ENCODE results near the gene ZNF84.

The ZNF84 gene

GRCh38 chr12:133105620-133106019 is 68.3 kb downstream of the ZNF84 start:
- Histone ChIP-seq H3K4me2 (ENCODE audit: low read length) (no peak overlapping the region), H3K36me3 (replicated peaks; ENCODE audit: low read depth, low read length) (peaks cover 96% of the 10 kb centered on the region), H3K9ac (ENCODE audit: low read length) (no peak overlapping the region), H3K4me1 (ENCODE audit: low read length) (no peaks in the 10 kb centered on the region), H3K4me3 (ENCODE audit: low read length) (no peak overlapping the region), H3K9me3 (ENCODE audit: insufficient read depth, low read length) (peaks cover 89% of the 10 kb centered on the region), H3K79me2 (ENCODE audit: low read length) (no peaks in the 10 kb centered on the region), H4K20me1 (ENCODE audit: insufficient read depth, low read length) (no peaks in the 10 kb centered on the region), H2AFZ (ENCODE audit: low read depth, low read length) (no peak overlapping the region), H3K27ac (ENCODE audit: low read length) (no peak overlapping the region), H3K27me3 (ENCODE audit: low read depth, low read length) (no peaks in the 10 kb centered on the region)
- TF ChIP-seq CTCF (IDR thresholded peaks at IDR 0.05; ENCODE audit: low read depth, low read length) (no peak), EZH2phosphoT487 (IDR thresholded peaks at IDR 0.05; ENCODE audit: low read depth) (no peak)

- Histone ChIP-seq H3K9me3 (ENCODE audit: insufficient read depth, low read length) (peaks cover 87% of the 10 kb centered on the region), H3K36me3 (replicated peaks; ENCODE audit: low read depth, low read length) (peaks cover 90% of the 10 kb centered on the region)
Observed at GRCh38 chr12:133106253-133106652, 68.9 kb downstream of the ZNF84 start.

GRCh38 chr12:133107121-133107520 is 69.8 kb downstream of the ZNF84 start:
- Histone ChIP-seq H3K4me3 (ENCODE audit: low read length) (no peak overlapping the region), H3K9ac (ENCODE audit: low read length) (no peak overlapping the region), H3K9me3 (ENCODE audit: insufficient read depth, low read length) (peaks cover 83% of the 10 kb centered on the region), H3K27me3 (ENCODE audit: low read depth, low read length) (no peaks in the 10 kb centered on the region), H3K36me3 (replicated peaks; ENCODE audit: low read depth, low read length) (peaks cover 86% of the 10 kb centered on the region), H3K4me1 (ENCODE audit: low read length) (no peaks in the 10 kb centered on the region), H4K20me1 (ENCODE audit: insufficient read depth, low read length) (no peaks in the 10 kb centered on the region), H3K79me2 (ENCODE audit: low read length) (no peaks in the 10 kb centered on the region), H2AFZ (ENCODE audit: low read depth, low read length) (no peak overlapping the region), H3K4me2 (ENCODE audit: low read length) (no peak overlapping the region), H3K27ac (ENCODE audit: low read length) (no peak overlapping the region)
- TF ChIP-seq CTCF (IDR thresholded peaks at IDR 0.05; ENCODE audit: low read depth, low read length), result no peak
- no peak for TF ChIP-seq EZH2phosphoT487 (IDR thresholded peaks at IDR 0.05; ENCODE audit: low read depth)

More at GRCh38 chr12:133106253-133106652, 68.9 kb downstream of the ZNF84 start:
- no peak overlapping the region for H3K9ac ChIP-seq (ENCODE audit: low read length)
- H2AFZ ChIP-seq (ENCODE audit: low read depth, low read length), result no peak overlapping the region
- TF ChIP-seq EZH2phosphoT487 (IDR thresholded peaks at IDR 0.05; ENCODE audit: low read depth), result no peak
- TF ChIP-seq CTCF (IDR thresholded peaks at IDR 0.05; ENCODE audit: low read depth, low read length), result no peak
- no peaks in the 10 kb centered on the region for H3K27me3 ChIP-seq (ENCODE audit: low read depth, low read length)
- H3K4me1 ChIP-seq (ENCODE audit: low read length), result no peaks in the 10 kb centered on the region
- no peaks in the 10 kb centered on the region for H3K79me2 ChIP-seq (ENCODE audit: low read length)
- H3K4me2 ChIP-seq (ENCODE audit: low read length), result no peak overlapping the region
- H3K4me3 ChIP-seq (ENCODE audit: low read length), result no peak overlapping the region
- no peaks in the 10 kb centered on the region for H4K20me1 ChIP-seq (ENCODE audit: insufficient read depth, low read length)
- H3K27ac ChIP-seq (ENCODE audit: low read length), result no peak overlapping the region

GRCh38 chr12:133108150-133108549 is 70.8 kb downstream of the ZNF84 start:
- peaks cover 77% of the 10 kb centered on the region for H3K36me3 ChIP-seq (replicated peaks; ENCODE audit: low read depth, low read length)
- H3K4me3 ChIP-seq (ENCODE audit: low read length), result no peak overlapping the region
- no peaks in the 10 kb centered on the region for H3K27me3 ChIP-seq (ENCODE audit: low read depth, low read length)
- no peaks in the 10 kb centered on the region for H3K79me2 ChIP-seq (ENCODE audit: low read length)
- no peak overlapping the region for H3K9ac ChIP-seq (ENCODE audit: low read length)
- no peak overlapping the region for H2AFZ ChIP-seq (ENCODE audit: low read depth, low read length)
- H3K4me2 ChIP-seq (ENCODE audit: low read length), result no peak overlapping the region
- no peaks in the 10 kb centered on the region for H3K4me1 ChIP-seq (ENCODE audit: low read length)
- H3K27ac ChIP-seq (ENCODE audit: low read length), result no peak overlapping the region
- TF ChIP-seq CTCF (IDR thresholded peaks at IDR 0.05; ENCODE audit: low read depth, low read length), result no peak
- TF ChIP-seq EZH2phosphoT487 (IDR thresholded peaks at IDR 0.05; ENCODE audit: low read depth), result no peak
- no peaks in the 10 kb centered on the region for H4K20me1 ChIP-seq (ENCODE audit: insufficient read depth, low read length)
- peaks cover 76% of the 10 kb centered on the region for H3K9me3 ChIP-seq (ENCODE audit: insufficient read depth, low read length)
